ENCODE results near the gene LPCAT2.
A peak's percentile ranks its signal among the peaks of the same experiment; 100 is the strongest.

Gene LPCAT2

DNA sequence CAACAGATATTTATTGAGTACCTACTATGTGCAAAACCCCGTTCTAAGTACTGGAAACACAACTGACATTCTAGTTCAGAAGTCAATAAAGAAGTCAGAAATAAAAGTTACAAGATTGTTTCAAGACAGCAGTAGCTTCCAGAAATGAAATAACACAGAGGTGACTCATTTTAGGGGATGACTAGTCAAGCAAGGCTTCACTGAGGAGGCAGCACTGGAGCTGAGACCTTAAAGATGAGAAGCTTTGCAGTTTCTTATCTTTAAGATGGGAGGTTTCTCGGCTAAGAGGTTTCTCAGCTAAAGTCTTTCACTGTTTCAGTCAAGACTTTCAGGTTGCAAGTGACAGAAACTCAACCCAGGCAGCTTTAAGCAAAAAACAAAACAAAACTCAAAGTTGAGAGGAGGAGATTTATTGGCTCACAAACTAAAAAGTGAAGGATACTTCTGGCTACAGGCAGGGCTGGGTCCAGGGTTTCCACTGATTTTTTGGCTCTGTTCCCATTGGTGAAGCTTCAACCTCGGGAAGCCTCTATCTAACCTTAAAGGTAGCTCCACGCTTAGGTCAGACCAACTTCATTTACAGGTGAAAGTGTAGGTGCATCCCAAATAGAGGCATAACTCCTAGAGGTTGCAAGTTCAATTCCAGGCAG is 37.3 kb upstream of the LPCAT2 start:
- Histone ChIP-seq H3K27me3 (ENCODE audit: insufficient read depth, low read length) (no peaks in the 10 kb centered on the region), H3K4me3 (ENCODE audit: low read depth, low read length) (peak overlapping the region; percentile 45), H3K36me3 (ENCODE audit: insufficient read depth, low read length) (no peaks in the 10 kb centered on the region), H2AFZ (ENCODE audit: low read length, unreplicated experiment) (no peak overlapping the region), H3K79me2 (ENCODE audit: control insufficient read depth, insufficient read depth, low read length, unreplicated experiment) (no peaks in the 10 kb centered on the region), H3K4me1 (ENCODE audit: control insufficient read depth, insufficient read depth, low read length, unreplicated experiment) (peaks cover 29% of the 10 kb centered on the region), H3K27ac (ENCODE audit: low read depth, low read length) (peak overlapping the region; percentile 68)

- Histone ChIP-seq H3K27ac (ENCODE audit: low read depth, low read length) (no peak overlapping the region), H3K4me1 (ENCODE audit: control insufficient read depth, insufficient read depth, low read length, unreplicated experiment) (peaks cover 37% of the 10 kb centered on the region), H3K4me3 (ENCODE audit: low read depth, low read length) (no peak overlapping the region), H3K27me3 (ENCODE audit: insufficient read depth, low read length) (no peaks in the 10 kb centered on the region), H3K79me2 (ENCODE audit: control insufficient read depth, insufficient read depth, low read length, unreplicated experiment) (no peaks in the 10 kb centered on the region), H3K36me3 (ENCODE audit: insufficient read depth, low read length) (no peaks in the 10 kb centered on the region), H2AFZ (ENCODE audit: low read length, unreplicated experiment) (no peak overlapping the region)
Measured at GRCh38 chr16:55473587-55473986, 35.3 kb upstream of the LPCAT2 start.

DNA sequence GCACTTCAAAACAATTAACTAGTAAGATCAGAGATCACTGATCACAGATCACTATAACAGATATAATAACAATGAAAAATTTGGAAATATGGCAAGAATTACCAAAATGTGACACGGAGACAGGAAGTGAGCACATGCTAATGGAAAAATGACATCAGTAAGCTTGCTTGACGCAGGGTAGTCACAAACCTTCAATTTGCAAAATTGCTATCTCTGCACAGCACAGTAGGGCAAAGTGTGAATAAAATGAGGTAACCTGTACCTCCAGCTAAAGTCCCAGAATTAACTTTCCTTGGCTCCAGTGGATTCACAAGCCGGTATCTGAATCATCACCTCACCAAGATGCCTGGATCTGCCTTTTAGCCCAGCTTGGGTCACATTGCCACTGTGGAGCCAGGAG is 34.1 kb upstream of the LPCAT2 start:
- no peak overlapping the region for H2AFZ ChIP-seq (ENCODE audit: low read length, unreplicated experiment)
- no peaks in the 10 kb centered on the region for H3K36me3 ChIP-seq (ENCODE audit: insufficient read depth, low read length)
- no peaks in the 10 kb centered on the region for H3K79me2 ChIP-seq (ENCODE audit: control insufficient read depth, insufficient read depth, low read length, unreplicated experiment)
- H3K4me3 ChIP-seq (ENCODE audit: low read depth, low read length) = no peak overlapping the region
- H3K27ac ChIP-seq (ENCODE audit: low read depth, low read length) = no peak overlapping the region
- no peaks in the 10 kb centered on the region for H3K27me3 ChIP-seq (ENCODE audit: insufficient read depth, low read length)
- H3K4me1 ChIP-seq (ENCODE audit: control insufficient read depth, insufficient read depth, low read length, unreplicated experiment) = peaks cover 39% of the 10 kb centered on the region

- peaks cover 36% of the 10 kb centered on the region for H3K4me1 ChIP-seq (ENCODE audit: control insufficient read depth, insufficient read depth, low read length, unreplicated experiment)
- H3K27me3 ChIP-seq (ENCODE audit: insufficient read depth, low read length) = no peaks in the 10 kb centered on the region
- no peak overlapping the region for H3K27ac ChIP-seq (ENCODE audit: low read depth, low read length)
- peak overlapping the region; percentile 18; the same call in 1 of the 2 replicates for H3K4me3 ChIP-seq (ENCODE audit: low read depth, low read length)
- H3K79me2 ChIP-seq (ENCODE audit: control insufficient read depth, insufficient read depth, low read length, unreplicated experiment) = peaks cover 9% of the 10 kb centered on the region
- no peak overlapping the region for H2AFZ ChIP-seq (ENCODE audit: low read length, unreplicated experiment)
- H3K36me3 ChIP-seq (ENCODE audit: insufficient read depth, low read length) = no peaks in the 10 kb centered on the region
Measured at GRCh38 chr16:55475919-55476318, 33.0 kb upstream of the LPCAT2 start.

DNA sequence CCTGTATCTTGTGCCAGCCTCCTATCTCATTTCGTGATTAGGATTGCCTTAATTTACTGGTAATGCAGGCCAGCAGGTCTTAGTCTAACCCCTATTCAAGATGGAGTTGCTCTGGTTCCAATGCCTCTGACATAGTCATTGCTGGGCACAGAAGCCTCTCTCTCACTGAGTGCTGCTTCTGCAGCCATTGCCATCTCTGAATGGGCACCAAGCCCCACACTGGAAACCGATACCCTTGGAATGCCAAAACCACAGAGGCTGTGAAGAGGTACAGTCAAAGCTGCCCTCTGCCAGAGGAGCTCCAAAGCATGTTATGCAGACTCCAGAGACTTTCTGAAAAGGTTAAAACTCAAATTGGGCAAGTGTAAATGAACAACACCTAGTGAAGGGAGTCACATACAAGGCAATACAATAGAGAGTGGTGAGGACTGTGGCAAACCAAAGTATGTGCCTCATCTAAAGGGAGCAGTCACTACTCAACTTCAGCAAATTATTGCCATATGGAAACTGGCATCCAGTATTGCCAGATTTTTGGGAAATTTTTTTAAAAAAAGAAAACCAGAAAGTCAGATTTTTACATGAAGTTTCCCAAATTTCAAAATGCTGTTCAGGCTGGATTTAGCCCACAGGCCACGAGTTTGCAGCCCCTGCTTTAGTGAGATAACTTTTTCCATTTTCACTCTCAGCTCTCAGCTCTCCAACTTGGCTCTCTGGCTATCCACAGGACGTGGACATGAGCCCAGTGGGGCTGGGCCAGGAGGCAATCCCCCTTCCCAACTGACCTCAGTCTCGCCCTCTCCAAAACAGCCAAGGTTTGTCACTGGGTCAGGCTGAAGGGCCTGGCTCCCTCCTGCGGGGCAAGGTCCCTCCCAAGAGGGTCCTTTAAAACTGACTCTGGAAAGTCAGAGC is 32.0 kb upstream of the LPCAT2 start:
- Histone ChIP-seq H3K27me3 (ENCODE audit: insufficient read depth, low read length) (no peaks in the 10 kb centered on the region), H3K4me1 (ENCODE audit: control insufficient read depth, insufficient read depth, low read length, unreplicated experiment) (peaks cover 38% of the 10 kb centered on the region), H3K79me2 (ENCODE audit: control insufficient read depth, insufficient read depth, low read length, unreplicated experiment) (peaks cover 17% of the 10 kb centered on the region), H3K27ac (ENCODE audit: low read depth, low read length) (no peak overlapping the region), H3K36me3 (ENCODE audit: insufficient read depth, low read length) (no peaks in the 10 kb centered on the region), H2AFZ (ENCODE audit: low read length, unreplicated experiment) (no peak overlapping the region), H3K4me3 (ENCODE audit: low read depth, low read length) (no peak overlapping the region)

GRCh38 chr16:55477736-55478135 is 31.1 kb upstream of the LPCAT2 start:
- Histone ChIP-seq H3K4me1 (ENCODE audit: control insufficient read depth, insufficient read depth, low read length, unreplicated experiment) (peaks cover 40% of the 10 kb centered on the region), H3K79me2 (ENCODE audit: control insufficient read depth, insufficient read depth, low read length, unreplicated experiment) (peaks cover 23% of the 10 kb centered on the region), H3K27me3 (ENCODE audit: insufficient read depth, low read length) (no peaks in the 10 kb centered on the region), H3K27ac (ENCODE audit: low read depth, low read length) (no peak overlapping the region), H3K4me3 (ENCODE audit: low read depth, low read length) (no peak overlapping the region), H2AFZ (ENCODE audit: low read length, unreplicated experiment) (no peak overlapping the region), H3K36me3 (ENCODE audit: insufficient read depth, low read length) (0 out of 2 replicates have a peak, but pooled peaks cover 3% of the 10 kb centered on the region)

DNA sequence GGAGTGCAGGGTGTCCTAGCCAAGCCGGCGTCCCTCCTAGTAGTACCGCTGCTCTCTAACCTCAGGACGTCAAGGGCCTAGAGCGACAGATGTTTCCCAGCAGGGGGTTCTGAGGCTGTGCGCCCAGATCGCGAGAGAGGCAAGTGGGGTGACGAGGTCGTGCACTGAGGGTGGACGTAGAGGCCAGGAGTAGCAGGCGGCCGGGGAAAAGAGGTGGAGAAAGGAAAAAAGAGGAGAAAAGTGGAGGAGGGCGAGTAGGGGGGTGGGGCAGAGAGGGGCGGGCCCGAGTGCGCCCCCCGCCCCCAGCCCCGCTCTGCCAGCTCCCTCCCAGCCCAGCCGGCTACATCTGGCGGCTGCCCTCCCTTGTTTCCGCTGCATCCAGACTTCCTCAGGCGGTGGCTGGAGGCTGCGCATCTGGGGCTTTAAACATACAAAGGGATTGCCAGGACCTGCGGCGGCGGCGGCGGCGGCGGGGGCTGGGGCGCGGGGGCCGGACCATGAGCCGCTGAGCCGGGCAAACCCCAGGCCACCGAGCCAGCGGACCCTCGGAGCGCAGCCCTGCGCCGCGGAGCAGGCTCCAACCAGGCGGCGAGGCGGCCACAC is 29.9 kb upstream of the LPCAT2 start, which contains the start of gene MMP2:
MMP2 (plus strand) TSS at position 372 of the 603 bp plus-strand sequence. CDS start 282 bp downstream, outside the sequence.
- Histone ChIP-seq H3K4me1 (ENCODE audit: control insufficient read depth, insufficient read depth, low read length, unreplicated experiment) (peaks cover 38% of the 10 kb centered on the region), H3K36me3 (ENCODE audit: insufficient read depth, low read length) (peaks cover 15% of the 10 kb centered on the region), H3K79me2 (ENCODE audit: control insufficient read depth, insufficient read depth, low read length, unreplicated experiment) (peaks cover 26% of the 10 kb centered on the region), H3K27ac (ENCODE audit: low read depth, low read length) (peak within 1 kb of the TSS; percentile 71; the same call in 1 of the 2 replicates), H3K27me3 (ENCODE audit: insufficient read depth, low read length) (no peaks in the 10 kb centered on the region), H3K4me3 (ENCODE audit: low read depth, low read length) (peak within 1 kb of the TSS; percentile 98), H2AFZ (ENCODE audit: low read length, unreplicated experiment) (peak within 1 kb of the TSS; percentile 70)

DNA sequence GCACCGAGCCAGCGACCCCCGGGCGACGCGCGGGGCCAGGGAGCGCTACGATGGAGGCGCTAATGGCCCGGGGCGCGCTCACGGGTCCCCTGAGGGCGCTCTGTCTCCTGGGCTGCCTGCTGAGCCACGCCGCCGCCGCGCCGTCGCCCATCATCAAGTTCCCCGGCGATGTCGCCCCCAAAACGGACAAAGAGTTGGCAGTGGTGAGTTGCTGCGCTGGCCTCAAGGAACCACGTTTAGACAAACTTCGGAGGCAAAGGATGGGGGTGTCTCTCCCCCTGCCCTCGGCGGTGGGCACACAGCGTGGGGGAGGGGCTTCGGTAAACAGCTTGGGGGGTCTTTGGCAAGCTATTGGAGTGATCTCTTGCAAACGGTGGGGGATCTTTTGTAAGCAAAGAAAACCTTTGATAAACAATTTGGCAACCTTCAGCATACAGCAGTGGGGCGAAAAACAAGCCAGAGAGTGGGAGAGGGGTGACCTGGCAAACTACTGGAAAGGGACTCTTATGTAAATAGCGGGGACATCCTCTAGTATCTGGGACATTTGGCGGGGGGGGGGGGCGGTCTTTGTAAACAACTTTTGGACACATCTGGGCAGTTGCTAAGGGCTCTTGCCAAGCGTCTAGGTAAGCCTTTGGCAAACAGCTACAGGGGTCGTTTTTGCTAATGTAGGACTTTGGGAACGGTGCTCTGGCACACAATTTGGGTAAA is 29.3 kb upstream of the LPCAT2 start:
- H3K4me1 ChIP-seq (ENCODE audit: control insufficient read depth, insufficient read depth, low read length, unreplicated experiment) = peaks cover 38% of the 10 kb centered on the region
- H3K27me3 ChIP-seq (ENCODE audit: insufficient read depth, low read length) = no peaks in the 10 kb centered on the region
- H2AFZ ChIP-seq (ENCODE audit: low read length, unreplicated experiment) = peak overlapping the region; percentile 70
- H3K27ac ChIP-seq (ENCODE audit: low read depth, low read length) = peak overlapping the region; percentile 71; the same call in 1 of the 2 replicates
- peaks cover 21% of the 10 kb centered on the region for H3K36me3 ChIP-seq (ENCODE audit: insufficient read depth, low read length)
- peaks cover 26% of the 10 kb centered on the region for H3K79me2 ChIP-seq (ENCODE audit: control insufficient read depth, insufficient read depth, low read length, unreplicated experiment)
- H3K4me3 ChIP-seq (ENCODE audit: low read depth, low read length) = peak overlapping the region; percentile 98

- Histone ChIP-seq H3K27me3 (ENCODE audit: insufficient read depth, low read length) (no peaks in the 10 kb centered on the region), H2AFZ (ENCODE audit: low read length, unreplicated experiment) (peak overlapping the region; percentile 70), H3K4me1 (ENCODE audit: control insufficient read depth, insufficient read depth, low read length, unreplicated experiment) (peaks cover 38% of the 10 kb centered on the region), H3K4me3 (ENCODE audit: low read depth, low read length) (peak overlapping the region; percentile 98), H3K27ac (ENCODE audit: low read depth, low read length) (peak overlapping the region; percentile 71; the same call in 1 of the 2 replicates), H3K79me2 (ENCODE audit: control insufficient read depth, insufficient read depth, low read length, unreplicated experiment) (peaks cover 26% of the 10 kb centered on the region), H3K36me3 (ENCODE audit: insufficient read depth, low read length) (peaks cover 28% of the 10 kb centered on the region)
Measured at GRCh38 chr16:55480228-55480655, 28.6 kb upstream of the LPCAT2 start.

GRCh38 chr16:55481023-55481422 is 27.8 kb upstream of the LPCAT2 start:
- Histone ChIP-seq H3K79me2 (ENCODE audit: control insufficient read depth, insufficient read depth, low read length, unreplicated experiment) (peaks cover 26% of the 10 kb centered on the region), H3K4me3 (ENCODE audit: low read depth, low read length) (peak overlapping the region; percentile 98), H2AFZ (ENCODE audit: low read length, unreplicated experiment) (no peak overlapping the region), H3K36me3 (ENCODE audit: insufficient read depth, low read length) (peaks cover 34% of the 10 kb centered on the region), H3K4me1 (ENCODE audit: control insufficient read depth, insufficient read depth, low read length, unreplicated experiment) (peaks cover 38% of the 10 kb centered on the region), H3K27me3 (ENCODE audit: insufficient read depth, low read length) (no peaks in the 10 kb centered on the region), H3K27ac (ENCODE audit: low read depth, low read length) (peak overlapping the region; percentile 71)

All from ACC112 (cell line).